GM12891 (cell line): ENCODE data around the gene OR2T34.

ENCODE experiments used
- PAX5 ChIP-seq: IDR thresholded peaks from 2 replicates; pipeline ENCODE4 v1.6.1; 2011; ENCODE audit warnings: low read length, moderate library complexity, mild to moderate bottlenecking; ENCODE audit not compliant: insufficient read depth, severe bottlenecking
- POLR2A ChIP-seq: IDR thresholded peaks from 2 replicates; pipeline ENCODE4 v1.6.1; 2011; ENCODE audit warnings: low read depth, low read length, control low read depth
- POLR2AphosphoS5 ChIP-seq: IDR thresholded peaks from 2 replicates; pipeline ENCODE4 v1.6.1; 2011; ENCODE audit warnings: low read depth, low read length, control low read depth
- TAF1 ChIP-seq: IDR thresholded peaks from 2 replicates; pipeline ENCODE4 v1.6.1; 2011; ENCODE audit warnings: low read depth, low read length, control low read depth

DNA sequence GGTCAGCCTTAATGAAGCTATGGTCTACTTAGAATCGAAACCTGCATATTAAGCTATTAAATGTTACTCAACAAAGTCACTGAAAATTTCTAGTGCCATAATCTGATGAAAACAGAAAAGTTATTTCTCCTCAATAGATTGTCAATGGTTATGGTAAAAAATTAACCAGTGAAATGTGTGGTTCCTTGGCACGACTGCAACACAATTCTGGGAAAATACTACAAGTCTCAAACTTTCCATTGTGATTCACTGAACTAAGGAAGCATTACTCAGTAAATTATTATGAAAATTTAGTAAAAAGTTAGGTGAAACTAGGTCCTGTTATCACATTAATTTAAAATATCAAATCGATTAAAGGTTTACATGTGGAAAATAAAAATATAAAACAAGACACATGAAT is 35.7 kb upstream of the OR2T34 start:
- no peak for TF ChIP-seq POLR2A
- TF ChIP-seq TAF1, result no peak
- TF ChIP-seq PAX5, result no peak
- no peak for TF ChIP-seq POLR2AphosphoS5
